Measurements from ENCODE around the gene KCNJ6.

KCNJ6 gene

DNA sequence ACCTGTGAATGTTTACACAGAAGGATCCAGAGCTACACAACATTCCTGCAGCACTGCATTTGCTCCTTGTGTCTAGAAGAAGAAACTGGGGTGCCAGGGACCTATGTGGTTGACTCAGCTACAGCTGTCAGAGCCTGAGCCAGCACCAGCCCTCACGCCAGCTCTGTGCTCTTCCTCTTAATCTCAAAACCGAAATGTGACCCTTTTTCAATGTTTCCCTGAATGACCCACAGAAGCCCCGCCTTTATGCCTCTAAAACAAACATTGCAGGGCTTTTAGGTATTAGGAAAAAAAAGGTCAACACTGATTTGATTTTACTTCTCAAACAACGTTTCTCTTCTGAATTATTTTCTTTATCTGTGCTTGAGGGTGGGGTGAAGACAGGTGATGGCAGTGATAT is 289.2 kb downstream of the KCNJ6 start:
- H3K9me2 ChIP-seq (replicated peaks; ENCODE audit: insufficient read depth, low read length): no peaks in the 10 kb centered on the region
- no peak for TF ChIP-seq EZH2phosphoT487 (conservative IDR thresholded peaks at IDR 0.05; ENCODE audit: low read length)
- TF ChIP-seq, protein P1, sequence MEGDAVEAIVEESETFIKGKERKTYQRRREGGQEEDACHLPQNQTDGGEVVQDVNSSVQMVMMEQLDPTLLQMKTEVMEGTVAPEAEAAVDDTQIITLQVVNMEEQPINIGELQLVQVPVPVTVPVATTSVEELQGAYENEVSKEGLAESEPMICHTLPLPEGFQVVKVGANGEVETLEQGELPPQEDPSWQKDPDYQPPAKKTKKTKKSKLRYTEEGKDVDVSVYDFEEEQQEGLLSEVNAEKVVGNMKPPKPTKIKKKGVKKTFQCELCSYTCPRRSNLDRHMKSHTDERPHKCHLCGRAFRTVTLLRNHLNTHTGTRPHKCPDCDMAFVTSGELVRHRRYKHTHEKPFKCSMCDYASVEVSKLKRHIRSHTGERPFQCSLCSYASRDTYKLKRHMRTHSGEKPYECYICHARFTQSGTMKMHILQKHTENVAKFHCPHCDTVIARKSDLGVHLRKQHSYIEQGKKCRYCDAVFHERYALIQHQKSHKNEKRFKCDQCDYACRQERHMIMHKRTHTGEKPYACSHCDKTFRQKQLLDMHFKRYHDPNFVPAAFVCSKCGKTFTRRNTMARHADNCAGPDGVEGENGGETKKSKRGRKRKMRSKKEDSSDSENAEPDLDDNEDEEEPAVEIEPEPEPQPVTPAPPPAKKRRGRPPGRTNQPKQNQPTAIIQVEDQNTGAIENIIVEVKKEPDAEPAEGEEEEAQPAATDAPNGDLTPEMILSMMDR (IDR thresholded peaks at IDR 0.05; ENCODE audit: insufficient read depth, low read length, poor library complexity, severe bottlenecking): no peak
- no peak overlapping the region for H3K4me2 ChIP-seq (ENCODE audit: low read depth, low read length, poor library complexity, severe bottlenecking)
- H2AFZ ChIP-seq (ENCODE audit: low read depth, low read length, severe bottlenecking): no peak overlapping the region
- no peaks in the 10 kb centered on the region for H3K9me3 ChIP-seq (ENCODE audit: insufficient read depth, low read length)
- no peak overlapping the region for H3K9ac ChIP-seq (ENCODE audit: low read length)
- H3K27me3 ChIP-seq (ENCODE audit: low read length): no peaks in the 10 kb centered on the region
- no peaks in the 10 kb centered on the region for H3K36me3 ChIP-seq (ENCODE audit: low read length)
- H3K27ac ChIP-seq (ENCODE audit: low read depth, low read length): no peak overlapping the region
- no peaks in the 10 kb centered on the region for H3F3A ChIP-seq (ENCODE audit: insufficient read depth)
- H3K79me2 ChIP-seq (ENCODE audit: insufficient read depth, low read length): no peaks in the 10 kb centered on the region
- no peak overlapping the region for H3K4me3 ChIP-seq (ENCODE audit: insufficient read depth, low read length, poor library complexity, severe bottlenecking)
- H4K20me1 ChIP-seq (ENCODE audit: low read depth, low read length): no peaks in the 10 kb centered on the region

DNA sequence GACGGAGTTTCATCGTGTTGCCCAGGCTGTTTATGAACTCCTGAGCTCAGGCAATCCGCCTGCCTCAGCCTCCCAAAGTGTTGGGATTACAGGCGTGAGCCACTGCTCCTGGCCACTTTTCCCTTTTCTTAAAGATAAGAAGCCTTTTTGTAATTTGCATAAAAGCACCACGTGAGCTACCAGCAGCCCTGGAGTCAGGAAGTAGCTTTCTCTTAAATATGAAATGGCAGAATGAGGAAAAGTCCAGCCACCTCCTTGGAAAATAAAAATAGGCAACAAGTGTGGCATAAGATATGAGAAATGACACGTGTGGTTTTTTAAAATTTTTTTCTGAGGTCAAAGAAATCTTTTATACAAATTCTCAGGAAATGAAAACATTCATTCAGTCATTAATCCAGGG is 289.9 kb downstream of the KCNJ6 start:
- Histone ChIP-seq H3K27me3 (ENCODE audit: low read length) (no peaks in the 10 kb centered on the region), H2AFZ (ENCODE audit: low read depth, low read length, severe bottlenecking) (no peak overlapping the region), H3K27ac (ENCODE audit: low read depth, low read length) (no peak overlapping the region), H4K20me1 (ENCODE audit: low read depth, low read length) (no peaks in the 10 kb centered on the region), H3K36me3 (ENCODE audit: low read length) (no peaks in the 10 kb centered on the region), H3K9me3 (ENCODE audit: insufficient read depth, low read length) (no peaks in the 10 kb centered on the region), H3K4me3 (ENCODE audit: insufficient read depth, low read length, poor library complexity, severe bottlenecking) (no peak overlapping the region), H3F3A (ENCODE audit: insufficient read depth) (no peaks in the 10 kb centered on the region), H3K9ac (ENCODE audit: low read length) (no peak overlapping the region), H3K79me2 (ENCODE audit: insufficient read depth, low read length) (no peaks in the 10 kb centered on the region), H3K4me2 (ENCODE audit: low read depth, low read length, poor library complexity, severe bottlenecking) (no peak overlapping the region), H3K9me2 (replicated peaks; ENCODE audit: insufficient read depth, low read length) (no peaks in the 10 kb centered on the region)
- TF ChIP-seq EZH2phosphoT487 (conservative IDR thresholded peaks at IDR 0.05; ENCODE audit: low read length): no peak
- TF ChIP-seq, protein P1 (IDR thresholded peaks at IDR 0.05; ENCODE audit: insufficient read depth, low read length, poor library complexity, severe bottlenecking): no peak

DNA sequence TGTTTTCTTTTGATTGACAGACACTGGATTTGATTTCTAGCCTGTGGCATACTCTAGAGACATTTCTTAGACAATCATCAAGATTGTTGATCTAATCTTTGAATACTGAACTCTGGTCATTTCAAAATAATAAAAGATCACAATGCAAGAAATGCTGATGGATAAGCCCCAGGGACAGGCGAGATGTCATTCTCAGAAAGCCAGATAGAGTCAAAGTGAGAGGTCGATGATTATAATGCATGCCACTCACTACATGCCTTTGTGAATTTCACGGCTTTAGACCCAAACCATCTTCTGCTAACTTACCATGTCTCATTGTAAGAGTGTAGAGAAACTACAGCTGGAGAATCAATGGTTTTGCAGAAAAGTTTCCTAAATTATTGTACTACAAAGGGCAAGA is 292.6 kb downstream of the KCNJ6 start:
- no peak overlapping the region for H3K4me2 ChIP-seq (ENCODE audit: low read depth, low read length, poor library complexity, severe bottlenecking)
- no peaks in the 10 kb centered on the region for H3K36me3 ChIP-seq (ENCODE audit: low read length)
- no peak overlapping the region for H2AFZ ChIP-seq (ENCODE audit: low read depth, low read length, severe bottlenecking)
- no peaks in the 10 kb centered on the region for H3F3A ChIP-seq (ENCODE audit: insufficient read depth)
- no peaks in the 10 kb centered on the region for H4K20me1 ChIP-seq (ENCODE audit: low read depth, low read length)
- no peak overlapping the region for H3K4me3 ChIP-seq (ENCODE audit: insufficient read depth, low read length, poor library complexity, severe bottlenecking)
- TF ChIP-seq, protein P1 (IDR thresholded peaks at IDR 0.05; ENCODE audit: insufficient read depth, low read length, poor library complexity, severe bottlenecking): no peak
- no peak for TF ChIP-seq EZH2phosphoT487 (conservative IDR thresholded peaks at IDR 0.05; ENCODE audit: low read length)
- no peaks in the 10 kb centered on the region for H3K79me2 ChIP-seq (ENCODE audit: insufficient read depth, low read length)
- H3K9me3 ChIP-seq (ENCODE audit: insufficient read depth, low read length): no peaks in the 10 kb centered on the region
- H3K9ac ChIP-seq (ENCODE audit: low read length): no peak overlapping the region
- no peak overlapping the region for H3K27ac ChIP-seq (ENCODE audit: low read depth, low read length)
- H3K9me2 ChIP-seq (replicated peaks; ENCODE audit: insufficient read depth, low read length): no peaks in the 10 kb centered on the region
- no peaks in the 10 kb centered on the region for H3K27me3 ChIP-seq (ENCODE audit: low read length)

Data from SU-DHL-6 (cell line).